Measurements from ENCODE around the gene SLC20A1.
"Not testable (repeated sequence)": the region's sequence is repeated elsewhere in the genome, so short reads cannot be mapped to it uniquely, and the experiment has no call there.

Gene SLC20A1

DNA sequence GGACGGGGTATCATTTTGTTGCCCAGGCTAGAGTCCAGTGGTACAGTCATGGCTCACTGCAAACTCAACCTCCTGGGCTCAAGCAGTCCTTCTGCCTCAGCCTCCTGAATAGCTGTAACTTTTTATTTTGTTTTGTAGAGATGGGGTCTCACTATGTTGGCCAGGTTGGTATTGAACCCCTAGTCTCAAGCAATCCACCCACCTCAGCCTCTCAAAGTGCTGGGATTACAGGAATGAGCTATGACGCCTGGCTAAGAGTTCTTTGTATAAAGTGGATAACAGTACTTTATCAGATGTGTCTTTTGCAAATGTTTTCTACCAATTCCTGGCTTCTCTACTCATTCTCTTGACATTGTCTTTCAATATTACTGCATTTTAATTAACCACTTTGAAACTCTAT is 57.9 kb downstream of the SLC20A1 start:
- H3K4me3 ChIP-seq (replicated peaks; ENCODE audit: low read depth, low read length): no peak overlapping the region

DNA sequence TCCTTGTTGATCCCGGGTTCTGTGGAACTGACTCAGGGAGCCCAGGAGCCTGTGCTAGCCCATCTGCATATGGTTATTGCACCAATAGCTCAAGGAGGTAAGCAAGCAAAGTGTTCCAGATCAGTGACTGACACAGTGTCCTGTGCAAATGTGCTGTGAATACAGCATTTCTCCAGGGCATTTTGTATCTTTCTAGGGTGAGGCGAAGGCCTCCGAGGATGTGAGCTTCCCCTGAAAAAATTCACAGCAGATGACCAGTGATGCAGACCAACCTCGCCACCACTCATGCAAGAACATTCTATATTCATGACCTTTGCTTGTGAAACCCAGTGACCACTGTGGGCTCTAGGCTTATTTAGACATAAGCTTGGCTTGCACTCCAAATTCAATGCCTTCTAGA is 59.8 kb downstream of the SLC20A1 start:
- H3K36me3 ChIP-seq (ENCODE audit: control insufficient read depth, insufficient read depth, low read length): no peaks in the 10 kb centered on the region
- H3K27me3 ChIP-seq (replicated peaks; ENCODE audit: control insufficient read depth, insufficient read depth, low read length): no peaks in the 10 kb centered on the region
- no peak for DNase-seq (ENCODE audit: extremely low read depth, insufficient read length)
- H3K4me3 ChIP-seq (replicated peaks; ENCODE audit: low read depth, low read length): no peak overlapping the region
- TF ChIP-seq, protein P1, sequence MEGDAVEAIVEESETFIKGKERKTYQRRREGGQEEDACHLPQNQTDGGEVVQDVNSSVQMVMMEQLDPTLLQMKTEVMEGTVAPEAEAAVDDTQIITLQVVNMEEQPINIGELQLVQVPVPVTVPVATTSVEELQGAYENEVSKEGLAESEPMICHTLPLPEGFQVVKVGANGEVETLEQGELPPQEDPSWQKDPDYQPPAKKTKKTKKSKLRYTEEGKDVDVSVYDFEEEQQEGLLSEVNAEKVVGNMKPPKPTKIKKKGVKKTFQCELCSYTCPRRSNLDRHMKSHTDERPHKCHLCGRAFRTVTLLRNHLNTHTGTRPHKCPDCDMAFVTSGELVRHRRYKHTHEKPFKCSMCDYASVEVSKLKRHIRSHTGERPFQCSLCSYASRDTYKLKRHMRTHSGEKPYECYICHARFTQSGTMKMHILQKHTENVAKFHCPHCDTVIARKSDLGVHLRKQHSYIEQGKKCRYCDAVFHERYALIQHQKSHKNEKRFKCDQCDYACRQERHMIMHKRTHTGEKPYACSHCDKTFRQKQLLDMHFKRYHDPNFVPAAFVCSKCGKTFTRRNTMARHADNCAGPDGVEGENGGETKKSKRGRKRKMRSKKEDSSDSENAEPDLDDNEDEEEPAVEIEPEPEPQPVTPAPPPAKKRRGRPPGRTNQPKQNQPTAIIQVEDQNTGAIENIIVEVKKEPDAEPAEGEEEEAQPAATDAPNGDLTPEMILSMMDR (IDR thresholded peaks at IDR 0.05; ENCODE audit: insufficient read depth, low read length, poor library complexity, severe bottlenecking): no peak

More for the DNA sequence above, 57.9 kb downstream of the SLC20A1 start:
- no peak for DNase-seq (ENCODE audit: extremely low read depth, insufficient read length)
- H3K36me3 ChIP-seq (ENCODE audit: control insufficient read depth, insufficient read depth, low read length): no peaks in the 10 kb centered on the region
- no peaks in the 10 kb centered on the region for H3K27me3 ChIP-seq (replicated peaks; ENCODE audit: control insufficient read depth, insufficient read depth, low read length)
- TF ChIP-seq, protein P1 (IDR thresholded peaks at IDR 0.05; ENCODE audit: insufficient read depth, low read length, poor library complexity, severe bottlenecking): no peak

DNA sequence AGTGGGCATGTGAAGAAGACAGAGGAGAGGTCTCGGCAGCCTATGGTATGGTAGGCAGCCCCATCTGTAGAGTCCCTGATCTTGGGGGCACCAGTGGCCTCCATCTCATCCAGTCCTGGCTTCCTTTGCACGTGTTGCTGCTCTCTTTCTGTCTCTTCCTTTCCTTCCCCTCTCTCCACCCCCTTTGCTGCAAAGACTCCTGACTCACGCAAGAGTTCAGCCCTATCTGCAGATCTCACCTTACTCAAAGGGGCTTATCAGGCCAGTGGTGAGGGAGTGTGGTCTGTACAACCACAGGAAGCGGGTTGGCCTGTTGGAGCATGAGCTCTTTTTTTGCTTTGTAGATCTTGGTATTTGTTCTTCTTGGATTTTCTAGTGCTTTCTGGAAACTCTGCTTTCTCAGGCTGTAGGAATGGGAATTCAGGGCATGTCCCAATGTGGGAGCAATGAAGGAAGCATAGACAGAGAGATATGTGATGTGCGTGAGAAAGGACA is 60.5 kb downstream of the SLC20A1 start:
- no peaks in the 10 kb centered on the region for H3K27me3 ChIP-seq (replicated peaks; ENCODE audit: control insufficient read depth, insufficient read depth, low read length)
- H3K4me3 ChIP-seq (replicated peaks; ENCODE audit: low read depth, low read length): no peak overlapping the region
- peak; percentile 71 for DNase-seq (ENCODE audit: extremely low read depth, insufficient read length)
- no peaks in the 10 kb centered on the region for H3K36me3 ChIP-seq (ENCODE audit: control insufficient read depth, insufficient read depth, low read length)
- TF ChIP-seq, protein P1 (IDR thresholded peaks at IDR 0.05; ENCODE audit: insufficient read depth, low read length, poor library complexity, severe bottlenecking): no peak

DNA sequence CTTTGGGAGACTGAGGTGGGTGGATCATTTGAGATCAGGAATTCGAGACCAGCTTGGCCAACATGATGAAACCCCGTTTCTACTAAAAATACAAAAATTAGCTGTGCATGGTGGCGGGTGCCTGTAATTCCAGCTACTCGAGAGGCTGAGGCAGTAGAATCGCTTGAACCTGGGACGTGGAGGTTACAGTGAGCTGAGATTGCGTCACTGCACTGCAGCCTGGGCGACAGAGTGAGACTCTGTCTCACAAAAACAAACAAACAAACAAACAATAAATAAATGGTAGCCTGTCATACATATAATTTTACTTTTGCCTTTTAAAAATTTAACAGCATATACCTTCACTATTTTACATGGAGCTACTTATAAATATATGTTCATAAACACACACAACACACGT is 61.2 kb downstream of the SLC20A1 start:
- H3K4me3 ChIP-seq (replicated peaks; ENCODE audit: low read depth, low read length); H3K36me3 ChIP-seq (ENCODE audit: control insufficient read depth, insufficient read depth, low read length); H3K27me3 ChIP-seq (replicated peaks; ENCODE audit: control insufficient read depth, insufficient read depth, low read length); DNase-seq (ENCODE audit: extremely low read depth, insufficient read length): not testable (repeated sequence)

DNA sequence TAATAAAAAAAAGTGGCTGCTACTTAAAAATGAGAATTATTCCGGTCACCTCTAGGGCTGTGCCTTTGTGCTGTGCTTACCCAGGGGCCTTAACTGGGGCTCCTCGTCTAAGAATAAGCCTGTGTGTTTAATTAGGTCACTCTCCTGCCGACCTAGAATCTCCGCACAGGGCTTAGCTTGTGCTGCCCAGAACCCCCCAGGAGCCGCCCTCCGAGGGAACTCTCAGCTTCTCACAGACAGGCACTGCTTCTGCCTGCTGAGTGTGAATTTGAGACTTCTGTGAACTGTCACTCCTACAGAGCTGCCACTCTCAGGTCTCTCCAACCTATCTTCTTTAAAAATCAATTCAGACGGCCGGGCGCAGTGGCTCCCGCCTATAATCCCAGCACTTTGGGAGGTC is 63.2 kb downstream of the SLC20A1 start:
- Histone ChIP-seq H3K36me3 (ENCODE audit: control insufficient read depth, insufficient read depth, low read length) (no peaks in the 10 kb centered on the region), H3K27me3 (replicated peaks; ENCODE audit: control insufficient read depth, insufficient read depth, low read length) (no peaks in the 10 kb centered on the region), H3K4me3 (replicated peaks; ENCODE audit: low read depth, low read length) (no peak overlapping the region)
- TF ChIP-seq, protein P1 (IDR thresholded peaks at IDR 0.05; ENCODE audit: insufficient read depth, low read length, poor library complexity, severe bottlenecking): no peak
- peak; percentile 48 for DNase-seq (ENCODE audit: extremely low read depth, insufficient read length)

DNA sequence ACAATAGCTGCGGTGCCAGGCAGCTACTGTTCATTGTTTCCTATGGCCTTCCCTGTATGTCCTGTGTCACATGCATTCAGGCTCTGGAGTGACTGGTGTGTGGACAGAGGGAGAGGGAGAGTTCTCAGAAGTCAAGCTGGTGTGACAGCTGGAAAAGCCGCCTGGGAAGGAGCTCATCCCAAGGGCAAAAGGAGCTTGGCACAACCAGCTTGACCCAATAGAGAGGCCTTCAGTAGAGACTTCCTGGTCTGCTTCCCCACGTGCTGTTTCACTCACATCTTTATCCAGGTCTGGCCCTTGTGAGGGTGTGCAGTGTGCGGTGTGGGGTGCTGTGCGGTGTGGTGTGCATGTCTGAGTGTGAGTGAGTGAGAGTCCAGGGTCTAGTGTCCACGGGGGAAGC is 64.0 kb downstream of the SLC20A1 start:
- H3K36me3 ChIP-seq (ENCODE audit: control insufficient read depth, insufficient read depth, low read length): no peaks in the 10 kb centered on the region
- no peak overlapping the region for H3K4me3 ChIP-seq (replicated peaks; ENCODE audit: low read depth, low read length)
- no peak for DNase-seq (ENCODE audit: extremely low read depth, insufficient read length)
- H3K27me3 ChIP-seq (replicated peaks; ENCODE audit: control insufficient read depth, insufficient read depth, low read length): no peaks in the 10 kb centered on the region
- TF ChIP-seq, protein P1 (IDR thresholded peaks at IDR 0.05; ENCODE audit: insufficient read depth, low read length, poor library complexity, severe bottlenecking): no peak
